ENCODE data around the gene COL5A3.

DNA sequence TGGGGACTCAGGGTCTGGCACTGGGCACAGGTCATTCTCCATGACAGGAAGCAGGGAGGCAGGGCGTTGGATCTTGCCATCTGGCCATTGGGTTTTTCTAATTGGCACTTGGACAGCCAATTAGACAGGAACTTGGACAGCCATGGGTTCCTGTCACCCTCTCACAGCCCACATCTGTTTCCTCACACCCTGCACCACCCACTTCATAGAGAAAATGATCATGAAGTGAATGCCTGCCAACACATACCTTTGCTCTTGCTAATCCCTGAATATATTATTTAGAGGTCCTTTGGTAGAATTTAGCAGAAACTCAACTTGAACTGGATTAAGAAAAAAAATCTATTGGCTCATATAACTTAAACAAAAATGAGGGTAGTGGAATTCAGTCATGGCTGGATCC, 69.1 kb downstream of the COL5A3 start:
- TF ChIP-seq SRSF9 (IDR thresholded peaks at IDR 0.05; ENCODE audit: borderline replicate concordance, insufficient read depth, low read depth, low read length, poor library complexity, severe bottlenecking) (no peak), RELA (CRISPR knock-in tag; IDR thresholded peaks at IDR 0.05) (no peak)
- TF ChIP-seq, protein P1, sequence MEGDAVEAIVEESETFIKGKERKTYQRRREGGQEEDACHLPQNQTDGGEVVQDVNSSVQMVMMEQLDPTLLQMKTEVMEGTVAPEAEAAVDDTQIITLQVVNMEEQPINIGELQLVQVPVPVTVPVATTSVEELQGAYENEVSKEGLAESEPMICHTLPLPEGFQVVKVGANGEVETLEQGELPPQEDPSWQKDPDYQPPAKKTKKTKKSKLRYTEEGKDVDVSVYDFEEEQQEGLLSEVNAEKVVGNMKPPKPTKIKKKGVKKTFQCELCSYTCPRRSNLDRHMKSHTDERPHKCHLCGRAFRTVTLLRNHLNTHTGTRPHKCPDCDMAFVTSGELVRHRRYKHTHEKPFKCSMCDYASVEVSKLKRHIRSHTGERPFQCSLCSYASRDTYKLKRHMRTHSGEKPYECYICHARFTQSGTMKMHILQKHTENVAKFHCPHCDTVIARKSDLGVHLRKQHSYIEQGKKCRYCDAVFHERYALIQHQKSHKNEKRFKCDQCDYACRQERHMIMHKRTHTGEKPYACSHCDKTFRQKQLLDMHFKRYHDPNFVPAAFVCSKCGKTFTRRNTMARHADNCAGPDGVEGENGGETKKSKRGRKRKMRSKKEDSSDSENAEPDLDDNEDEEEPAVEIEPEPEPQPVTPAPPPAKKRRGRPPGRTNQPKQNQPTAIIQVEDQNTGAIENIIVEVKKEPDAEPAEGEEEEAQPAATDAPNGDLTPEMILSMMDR (CRISPR knock-in tag; IDR thresholded peaks at IDR 0.05) = no peak
